Activated T-helper 1 cell treated with anti-CD3 and anti-CD28 coated beads, Interleukin-2, amount 50 U/mL, for 16 hours (primary cell): Measurements from ENCODE around the gene AZU1.

Source experiments
- DNase-seq, 2 donors: peaks; one replicate each; pipeline ENCODE4 v3.0.0-alpha.2; 2020; ENCODE audit warnings: low read depth in 1 of 2, low spot score in 1 of 2

The AZU1 gene

DNA sequence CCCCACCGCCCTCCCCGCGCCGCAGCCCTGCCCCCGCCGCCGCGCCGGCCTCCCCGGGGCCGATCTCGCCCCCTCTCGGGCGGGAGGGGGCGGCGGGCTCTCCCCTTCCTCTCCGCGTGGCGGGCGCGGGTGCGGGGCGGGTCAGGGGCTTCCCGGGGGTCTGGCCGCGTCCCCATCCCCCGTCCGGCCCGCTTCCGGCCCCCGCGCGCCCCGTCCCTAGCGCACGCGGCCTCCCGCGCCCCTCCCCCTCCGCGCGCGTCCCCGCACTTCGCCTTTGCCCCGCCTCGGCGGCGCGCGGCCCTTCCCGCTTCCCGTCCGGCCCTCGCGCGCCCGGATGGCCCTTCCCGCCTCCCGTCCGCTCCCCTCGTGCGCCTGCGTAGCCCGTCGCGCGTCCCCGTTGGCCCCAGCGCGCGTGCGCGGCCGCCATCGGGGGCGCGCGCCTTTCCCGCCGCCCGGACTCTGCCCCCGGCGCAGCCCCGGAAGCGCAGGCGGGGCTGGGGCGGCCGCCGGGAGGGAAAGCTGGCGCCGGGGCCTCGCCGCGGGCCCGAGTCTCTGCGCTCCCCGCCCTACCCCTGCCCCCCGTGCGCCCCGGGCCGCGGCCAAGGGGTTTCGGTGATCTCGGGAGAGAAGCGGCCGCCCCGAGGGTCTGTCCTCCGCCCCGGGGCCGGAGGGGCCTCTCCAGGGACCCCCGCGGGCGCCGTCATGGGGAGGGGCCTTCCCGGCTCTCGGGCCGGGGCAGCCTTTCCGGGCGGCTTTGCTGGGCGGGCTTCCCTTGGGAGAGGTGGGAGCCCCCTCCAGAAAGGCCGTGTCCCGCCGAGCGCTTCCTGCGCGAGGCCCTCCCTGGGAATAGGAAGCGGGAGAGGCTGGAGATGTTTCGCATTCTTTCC lies 29.9 kb upstream of the AZU1 start:
- peak; percentile 68 to 82 for DNase-seq

DNA sequence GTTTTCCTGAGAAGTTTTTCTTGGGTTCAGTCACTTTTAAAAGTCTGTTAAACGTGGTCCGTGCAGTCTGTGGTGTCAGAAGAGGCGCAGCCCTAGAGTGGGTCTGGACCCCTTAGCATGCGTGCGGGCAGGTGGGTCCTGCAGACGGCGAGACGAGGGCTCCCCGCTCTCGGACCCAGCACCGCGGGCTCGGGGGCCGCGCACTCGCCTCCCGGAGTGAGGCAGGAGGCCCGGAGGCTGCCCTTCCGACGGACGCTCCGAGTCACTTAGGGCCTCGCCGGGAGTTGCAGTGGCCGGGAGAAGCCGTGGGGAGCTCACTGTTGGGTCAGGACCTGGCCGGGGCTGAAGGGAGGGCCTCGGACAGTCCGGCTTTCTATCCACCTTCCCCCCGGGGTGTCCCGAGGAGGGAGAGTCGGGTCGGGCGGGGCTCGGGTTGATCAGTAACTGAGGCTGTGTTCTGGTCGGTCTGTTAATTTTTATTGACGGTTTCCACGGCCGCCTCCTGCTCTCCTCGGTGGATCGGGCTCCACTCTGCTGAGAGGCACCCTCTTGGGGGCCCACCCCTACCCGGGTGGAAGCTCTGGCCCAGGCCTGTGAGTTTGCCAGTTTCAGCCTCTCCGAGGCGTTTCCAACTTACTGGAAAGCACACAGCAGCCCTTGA lies 29.1 kb upstream of the AZU1 start:
- DNase-seq: no peak

DNA sequence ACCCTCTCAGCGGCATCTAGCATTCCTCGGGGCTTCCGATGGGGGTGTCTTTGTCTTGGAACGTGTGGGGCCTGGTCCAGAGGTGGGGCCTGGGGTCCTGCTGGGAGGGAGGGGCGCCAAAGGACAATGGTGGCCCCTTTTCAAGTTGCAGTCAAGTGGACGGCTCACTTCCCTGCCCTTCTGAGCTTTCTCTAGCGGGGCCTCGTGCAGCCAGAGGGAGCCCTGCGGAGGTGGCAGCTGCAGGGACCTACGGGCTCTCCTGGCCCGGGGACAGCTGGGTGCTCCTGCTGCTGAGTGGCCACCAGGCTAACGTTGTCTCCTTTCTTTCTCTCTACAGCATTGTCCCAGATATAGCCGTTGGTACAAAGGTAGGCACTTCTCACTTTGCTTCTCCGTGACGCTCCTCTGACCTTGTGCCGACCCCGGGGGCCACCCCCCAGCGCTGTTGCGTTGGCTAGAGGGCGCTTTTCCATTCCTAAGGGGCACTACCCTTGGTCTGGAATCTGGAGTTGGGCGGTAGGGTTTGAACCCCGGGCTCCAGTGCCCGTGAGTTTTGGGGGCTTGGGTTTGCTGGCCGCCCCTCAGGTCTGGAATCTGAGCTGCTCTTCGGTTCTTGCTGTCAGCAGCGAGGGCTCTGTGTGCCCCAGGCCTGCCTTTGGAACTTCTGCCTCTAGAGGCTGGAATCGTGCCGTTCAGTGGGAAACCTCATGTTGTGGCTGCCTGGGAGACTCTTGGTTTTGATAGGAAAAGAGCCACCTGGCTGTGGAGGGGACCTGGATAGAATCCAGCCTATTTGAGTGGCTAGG lies 28.4 kb upstream of the AZU1 start:
- no peak for DNase-seq

DNA sequence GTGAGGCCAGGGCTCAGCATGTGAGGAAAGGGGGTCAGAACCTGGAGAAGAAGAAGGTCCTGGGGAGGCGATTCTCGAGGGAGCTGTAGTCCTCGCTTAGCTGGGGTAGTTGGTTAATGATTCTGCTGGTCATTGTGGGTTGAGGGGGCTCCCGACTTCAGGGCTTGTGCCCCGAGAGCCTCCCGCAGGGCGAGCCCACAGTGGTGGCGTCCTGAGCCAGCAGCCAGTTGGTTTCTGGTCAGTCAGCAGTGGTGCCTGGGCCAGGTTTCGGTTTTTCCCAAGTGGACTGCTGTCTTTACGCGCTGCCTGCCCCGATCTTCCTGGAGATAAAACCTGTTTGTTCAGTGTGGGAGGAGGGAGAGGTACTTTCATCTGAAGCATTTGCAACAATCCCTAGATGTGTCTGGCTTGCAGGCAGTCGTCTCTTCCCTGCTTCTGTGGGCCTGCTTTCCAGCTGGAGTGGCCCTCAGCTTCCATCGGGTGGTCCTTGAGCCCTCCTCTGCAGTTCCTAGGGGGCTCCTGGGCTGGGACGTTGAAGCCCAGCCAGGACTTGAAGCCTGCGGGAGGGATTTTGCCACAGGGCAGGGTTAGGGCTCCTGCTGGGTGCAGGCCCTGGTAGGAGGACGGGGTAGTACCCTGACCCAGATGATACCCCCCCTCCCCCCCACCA lies 27.1 kb upstream of the AZU1 start:
- no peak for DNase-seq

DNA sequence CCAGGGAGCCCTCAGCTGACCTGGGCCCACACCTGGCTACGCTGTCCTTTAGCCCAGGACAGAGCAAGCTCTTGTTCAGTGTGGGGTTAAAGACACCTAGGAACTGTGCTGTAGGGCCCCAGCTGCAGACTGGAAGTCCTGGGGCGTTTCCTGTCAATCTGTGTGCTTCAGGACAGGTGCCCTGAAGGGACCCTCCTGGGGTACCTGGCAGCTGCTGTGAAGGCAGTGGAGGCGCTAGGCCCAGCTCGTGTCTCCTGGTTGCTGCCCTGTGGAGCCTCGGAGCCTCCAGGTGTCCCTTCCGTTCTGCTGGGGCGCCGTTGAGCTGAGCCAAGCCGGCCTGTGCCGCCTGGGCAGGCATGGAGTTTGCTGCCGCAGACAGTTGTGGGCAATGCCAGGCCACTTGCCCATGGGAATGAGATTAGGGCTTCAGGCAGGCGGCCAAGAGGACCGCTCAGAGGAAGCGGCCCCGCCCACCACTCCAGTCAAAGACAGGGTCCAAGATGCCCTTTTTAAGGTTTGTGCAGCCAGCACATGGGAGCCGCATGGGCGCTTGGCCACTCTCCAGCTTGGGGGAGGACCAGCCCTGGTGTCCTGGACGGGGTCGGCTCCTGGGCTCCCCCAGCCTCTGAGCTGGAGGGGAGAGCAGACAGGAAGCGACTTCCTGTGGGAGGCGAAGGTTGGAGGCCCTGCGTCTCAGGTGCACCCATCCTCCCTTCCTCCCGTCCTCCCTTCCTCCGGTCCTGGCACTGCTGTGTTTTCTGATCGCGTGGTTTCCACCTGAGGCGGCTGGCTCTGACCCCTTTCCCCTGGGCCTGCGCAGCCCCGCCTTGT lies 26.4 kb upstream of the AZU1 start:
- no peak for DNase-seq

DNA sequence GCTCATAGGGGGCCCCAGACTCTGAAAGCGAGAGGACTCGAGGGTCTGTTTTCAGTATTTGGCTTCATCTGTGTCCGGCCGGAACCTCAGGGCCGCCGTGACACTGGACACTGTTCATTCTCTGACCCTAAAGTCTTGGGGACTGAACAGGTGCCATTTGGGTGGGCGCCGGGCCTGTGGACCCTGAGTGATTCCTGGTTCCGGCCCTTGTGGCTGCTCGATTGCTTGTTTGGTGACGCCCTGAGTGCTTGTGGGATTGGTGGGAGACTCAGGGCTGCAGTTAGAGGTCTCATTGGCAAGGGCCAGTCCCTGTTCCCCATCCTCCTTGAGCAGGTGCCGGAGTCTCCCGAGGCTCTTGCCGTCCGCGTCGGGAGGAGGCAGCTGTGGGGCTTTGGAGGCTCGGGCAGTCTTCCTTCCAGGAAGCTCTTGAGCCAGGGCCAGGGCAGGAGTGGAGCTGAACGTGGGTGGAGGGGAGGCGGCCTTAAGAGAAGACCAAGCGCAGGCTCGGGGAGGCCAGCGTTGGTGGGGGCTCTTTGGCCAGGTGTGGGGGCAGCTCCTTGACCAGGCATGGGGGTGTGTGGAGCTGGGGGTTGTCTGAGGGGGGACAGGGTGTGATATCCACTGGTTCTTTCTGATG lies 25.7 kb upstream of the AZU1 start:
- no peak for DNase-seq

DNA sequence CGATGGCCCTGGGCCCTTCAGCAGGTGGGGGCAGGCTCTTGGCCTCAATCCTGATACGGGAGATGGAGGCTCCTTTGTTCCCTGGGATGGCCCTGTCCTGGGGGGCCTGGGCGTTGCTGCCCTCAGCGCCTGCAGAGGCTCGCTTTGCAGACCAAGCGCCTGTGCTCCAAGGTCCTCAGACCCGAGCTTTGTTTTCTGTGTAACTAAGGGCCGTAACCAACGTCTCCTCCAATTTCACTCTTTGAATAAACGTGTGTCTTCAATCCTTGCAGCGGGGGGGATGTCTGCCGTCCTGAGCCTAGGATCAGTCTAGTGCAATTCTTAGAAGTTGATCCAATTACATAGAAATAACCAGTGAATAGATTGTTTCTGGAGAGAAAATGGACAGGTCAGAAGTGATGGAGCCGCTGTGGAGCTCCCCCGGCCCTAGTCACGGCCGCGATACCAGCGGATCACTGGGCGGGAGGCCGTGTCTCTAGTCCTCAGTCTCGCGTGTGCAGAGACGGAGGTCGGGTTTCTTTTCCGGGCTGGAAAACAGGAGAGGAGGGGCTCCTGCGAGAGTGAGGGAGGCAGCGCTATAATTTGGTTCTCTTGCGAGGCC lies 25.0 kb upstream of the AZU1 start:
- DNase-seq: no peak

DNA sequence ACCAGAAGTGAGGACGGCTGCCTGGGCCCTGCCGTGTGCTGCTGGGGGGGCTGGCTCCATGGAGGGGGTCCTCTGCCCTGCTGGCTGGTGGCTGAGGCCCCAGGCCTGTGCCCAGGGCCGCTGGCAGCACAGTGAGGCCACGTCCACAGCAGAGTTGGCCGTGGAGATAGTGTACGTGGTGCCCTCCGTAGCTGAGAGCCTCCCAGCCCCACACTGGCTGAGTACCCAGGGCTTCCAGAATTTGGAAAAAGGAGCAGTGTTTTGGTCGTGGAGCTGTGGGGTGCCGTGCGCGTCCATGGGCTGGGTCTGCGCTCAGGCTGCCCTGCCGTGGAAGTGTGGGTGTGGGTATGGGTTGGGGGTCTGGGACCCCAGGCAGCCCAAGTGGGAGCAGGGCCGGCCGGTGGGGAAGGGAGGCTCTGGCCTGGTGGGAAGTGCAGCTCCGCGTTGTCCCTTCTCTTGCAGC lies 24.5 kb upstream of the AZU1 start:
- DNase-seq: no peak

DNA sequence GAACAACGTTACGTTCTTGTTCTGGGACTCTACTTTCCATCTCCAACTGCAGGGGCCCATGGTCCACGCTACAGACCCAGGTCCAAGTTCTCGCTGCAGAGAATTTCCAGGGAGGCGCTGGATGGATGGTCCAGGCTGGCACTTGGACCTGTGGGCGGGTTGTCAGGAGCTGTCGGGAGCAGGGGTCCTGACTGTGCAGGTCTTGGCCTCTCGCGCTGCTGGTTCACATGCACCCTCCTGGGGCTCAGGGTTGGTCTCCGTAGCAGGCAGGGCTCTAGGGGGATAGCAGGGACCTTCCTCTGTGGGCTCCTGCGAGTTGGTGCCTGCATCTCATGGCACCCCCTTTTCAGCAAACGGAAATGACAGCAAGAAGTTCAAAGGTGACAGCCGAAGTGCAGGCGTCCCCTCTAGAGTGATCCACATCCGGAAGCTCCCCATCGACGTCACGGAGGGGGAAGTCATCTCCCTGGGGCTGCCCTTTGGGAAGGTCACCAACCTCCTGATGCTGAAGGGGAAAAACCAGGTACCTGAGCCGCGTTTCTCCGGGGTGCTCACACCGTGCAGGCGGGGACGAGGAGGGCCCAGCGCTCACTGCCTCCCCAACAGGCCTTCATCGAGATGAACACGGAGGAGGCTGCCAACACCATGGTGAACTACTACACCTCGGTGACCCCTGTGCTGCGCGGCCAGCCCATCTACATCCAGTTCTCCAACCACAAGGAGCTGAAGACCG lies 23.8 kb upstream of the AZU1 start:
- DNase-seq: no peak

DNA sequence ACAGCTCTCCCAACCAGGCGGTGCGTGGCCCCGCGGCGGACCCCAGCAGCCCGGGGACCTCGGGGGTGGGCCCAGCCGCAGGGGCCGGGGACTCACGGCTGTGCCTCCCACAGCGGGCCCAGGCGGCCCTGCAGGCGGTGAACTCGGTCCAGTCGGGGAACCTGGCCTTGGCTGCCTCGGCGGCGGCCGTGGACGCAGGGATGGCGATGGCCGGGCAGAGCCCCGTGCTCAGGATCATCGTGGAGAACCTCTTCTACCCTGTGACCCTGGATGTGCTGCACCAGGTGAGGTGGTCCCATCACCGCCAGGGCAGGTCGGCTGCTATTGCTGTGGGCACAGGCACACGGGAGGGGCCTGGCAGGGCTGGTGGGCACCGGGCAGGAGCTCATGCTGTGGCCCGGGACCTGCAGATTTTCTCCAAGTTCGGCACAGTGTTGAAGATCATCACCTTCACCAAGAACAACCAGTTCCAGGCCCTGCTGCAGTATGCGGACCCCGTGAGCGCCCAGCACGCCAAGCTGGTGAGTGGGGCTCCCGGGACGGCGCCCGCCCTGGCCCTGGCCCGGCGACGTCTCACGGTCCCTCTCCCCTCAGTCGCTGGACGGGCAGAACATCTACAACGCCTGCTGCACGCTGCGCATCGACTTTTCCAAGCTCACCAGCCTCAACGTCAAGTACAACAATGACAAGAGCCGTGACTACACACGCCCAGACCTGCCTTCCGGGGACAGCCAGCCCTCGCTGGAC lies 23.0 kb upstream of the AZU1 start:
- no peak for DNase-seq

DNA sequence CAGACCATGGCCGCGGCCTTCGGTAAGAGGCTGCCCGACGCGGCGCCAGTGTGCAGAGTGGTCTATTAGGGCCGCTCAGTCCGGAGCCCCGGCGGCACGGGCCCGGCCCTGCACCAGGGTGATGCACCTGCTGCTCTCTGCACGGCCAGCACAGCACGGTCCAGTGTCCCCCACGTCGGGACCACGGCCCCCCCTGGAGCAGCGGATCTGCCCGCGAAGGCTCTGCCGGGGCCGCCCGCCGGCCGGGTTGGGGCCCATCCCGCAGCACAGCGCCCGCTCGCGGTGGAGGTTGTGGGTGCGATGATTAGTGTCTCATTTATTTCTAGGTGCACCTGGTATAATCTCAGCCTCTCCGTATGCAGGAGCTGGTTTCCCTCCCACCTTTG lies 22.5 kb upstream of the AZU1 start:
- no peak for DNase-seq

DNA sequence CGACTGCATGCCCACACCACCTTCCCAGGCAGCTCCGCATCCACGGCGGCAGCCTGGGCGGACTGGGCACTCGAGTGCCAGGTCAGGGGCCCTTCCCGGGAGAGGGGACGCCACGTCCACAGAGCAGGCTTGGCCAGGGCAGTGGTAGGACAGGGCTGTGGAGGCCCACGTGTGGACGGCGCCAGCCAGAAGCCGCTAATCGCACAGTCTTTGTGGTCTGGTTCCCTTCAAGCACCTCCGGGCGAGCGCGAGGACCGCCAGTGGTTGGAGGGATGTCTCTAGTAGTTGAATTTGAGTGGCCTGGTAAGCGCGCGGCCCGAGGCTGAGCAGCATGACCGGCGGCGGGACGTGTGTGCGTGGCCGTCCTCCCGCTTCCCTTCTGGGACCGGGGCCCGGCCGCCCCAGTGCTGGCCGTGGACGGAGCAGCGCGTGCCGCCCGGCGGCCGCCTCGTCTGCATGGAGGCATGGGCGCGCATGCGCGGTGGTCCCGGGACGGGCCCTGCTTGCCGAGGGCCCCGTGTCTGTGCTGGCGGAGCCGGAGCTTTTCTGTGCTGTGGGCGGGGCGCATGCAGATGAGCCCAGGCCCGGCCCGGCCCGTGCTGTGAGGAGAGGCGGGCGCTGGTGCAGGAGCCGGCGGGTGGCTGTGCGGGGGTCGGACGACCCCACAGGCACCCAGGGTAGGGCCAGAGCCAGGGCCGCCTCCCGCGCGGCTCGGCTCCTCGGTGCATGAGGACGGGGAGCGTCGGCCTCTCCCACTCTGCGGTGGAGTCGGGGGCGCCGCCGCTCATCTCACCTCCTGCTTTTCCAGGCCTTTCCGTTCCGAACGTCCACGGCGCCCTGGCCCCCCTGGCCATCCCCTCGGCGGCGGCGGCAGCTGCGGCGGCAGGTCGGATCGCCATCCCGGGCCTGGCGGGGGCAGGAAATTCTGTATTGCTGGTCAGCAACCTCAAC lies 21.8 kb upstream of the AZU1 start:
- no peak for DNase-seq

DNA sequence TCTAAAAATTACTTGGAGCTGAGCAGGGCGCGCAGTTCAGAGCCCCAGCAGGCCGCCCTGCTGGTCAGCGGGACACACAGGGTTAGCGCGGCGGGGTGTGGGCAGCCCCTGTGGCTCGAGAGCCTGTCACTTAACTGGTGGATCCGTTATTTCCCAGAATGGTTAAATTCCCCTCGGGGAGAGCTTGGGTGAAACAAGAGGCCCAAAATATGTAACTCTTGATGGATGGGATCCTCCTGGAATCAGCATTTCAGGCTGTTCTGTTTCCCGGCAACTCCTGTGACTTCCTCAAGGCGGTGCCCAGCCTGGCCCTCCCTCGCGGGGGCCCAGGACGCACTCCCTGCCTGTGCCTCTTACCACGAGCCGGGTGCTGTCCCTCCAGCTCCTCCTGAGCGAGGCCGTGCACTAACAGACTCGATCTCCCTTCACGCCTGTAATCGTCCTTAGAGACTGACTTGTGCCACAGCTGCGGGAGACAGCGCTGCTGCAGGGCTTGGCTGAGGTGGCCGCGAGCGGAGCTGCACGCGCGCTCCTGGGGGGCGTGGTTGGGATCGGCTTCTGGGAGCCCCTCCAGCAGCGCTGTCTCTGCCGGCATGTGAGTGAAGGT lies 20.7 kb upstream of the AZU1 start:
- DNase-seq: no peak

DNA sequence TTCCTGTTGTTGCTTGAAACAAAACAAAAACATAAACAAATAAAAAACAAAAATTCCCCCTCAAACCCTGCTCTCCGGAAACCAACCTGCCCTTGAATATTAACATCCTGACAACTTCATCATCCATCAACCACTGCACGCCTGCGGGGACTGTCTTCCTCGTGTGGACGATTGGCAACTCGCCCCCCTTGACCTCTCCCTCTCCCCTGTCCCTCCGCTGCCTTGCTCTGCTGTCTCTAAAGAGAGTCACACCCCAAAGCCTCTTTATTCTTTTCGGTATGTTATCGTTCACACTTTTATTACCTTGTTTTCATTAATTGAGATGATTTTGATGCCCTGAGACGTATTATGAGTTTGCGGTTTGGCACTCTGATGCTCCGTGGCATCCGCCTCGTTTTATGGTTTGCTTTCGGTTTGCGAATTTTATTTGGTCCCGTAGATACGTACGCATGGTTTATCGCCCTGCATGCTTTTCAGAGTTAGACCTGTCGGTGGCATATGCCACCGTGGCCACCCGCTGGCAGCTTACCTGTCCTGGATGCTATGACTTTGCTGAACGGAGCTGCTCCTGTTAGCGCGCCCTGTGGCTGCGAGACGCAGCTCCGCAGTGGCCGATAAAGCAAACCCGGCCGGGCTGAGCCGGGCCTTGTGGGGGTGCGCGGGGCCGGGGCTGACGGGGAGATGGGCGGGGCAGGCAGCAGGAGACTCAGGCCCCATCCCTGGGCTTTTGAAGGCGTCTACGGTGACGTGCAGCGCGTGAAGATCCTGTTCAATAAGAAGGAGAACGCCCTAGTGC lies 19.8 kb upstream of the AZU1 start:
- DNase-seq: no peak

DNA sequence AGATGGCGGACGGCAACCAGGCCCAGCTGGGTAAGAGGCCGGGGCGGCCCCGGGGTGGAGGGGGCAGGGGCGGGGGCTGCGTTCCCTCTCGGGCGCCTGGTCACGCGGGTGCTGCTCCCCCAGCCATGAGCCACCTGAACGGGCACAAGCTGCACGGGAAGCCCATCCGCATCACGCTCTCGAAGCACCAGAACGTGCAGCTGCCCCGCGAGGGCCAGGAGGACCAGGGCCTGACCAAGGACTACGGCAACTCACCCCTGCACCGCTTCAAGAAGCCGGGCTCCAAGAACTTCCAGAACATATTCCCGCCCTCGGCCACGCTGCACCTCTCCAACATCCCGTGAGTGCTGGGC lies 19.2 kb upstream of the AZU1 start:
- DNase-seq: no peak
